HAP-1 (cell line): ENCODE results near the gene SIX1.

Experiments
- DNase-seq, 2 experiments: peaks; one replicate each; pipeline ENCODE4 v3.0.0-alpha.2; 2016 to 2020; ENCODE audit warnings: low spot score in 2 of 2
- H3K27me3 ChIP-seq: fragments of 250-450 bp; sonication (Bioruptor Pico); 2 replicates; pipeline ENCODE4 v1.5.1; 2020; ENCODE audit warnings: low read depth, mild to moderate bottlenecking, moderate library complexity
- H3K36me3 ChIP-seq: fragments of 250-450 bp; sonication (Bioruptor Pico); replicated peaks from 2 replicates; pipeline ENCODE4 v1.5.1; 2020; ENCODE audit warnings: mild to moderate bottlenecking
- H3K4me1 ChIP-seq: fragments of 250-450 bp; sonication (Bioruptor Pico); 2 replicates; pipeline ENCODE4 v1.5.1; 2020; ENCODE audit warnings: mild to moderate bottlenecking
- H3K4me3 ChIP-seq: fragments of 250-450 bp; sonication (Bioruptor Pico); 2 replicates; pipeline ENCODE4 v1.5.1; 2020; ENCODE audit warnings: mild to moderate bottlenecking, moderate library complexity
- H3K9me3 ChIP-seq: fragments of 250-450 bp; sonication (Bioruptor Pico); 2 replicates; pipeline ENCODE4 v1.5.1; 2020; ENCODE audit warnings: mild to moderate bottlenecking, moderate library complexity
- in situ Hi-C: fragments of 300-500 bp; cut with MboI; formaldehyde crosslinking; loops from 3 replicates; pipeline ENCODE4 v1.14.3; 2020; ENCODE audit warnings: low sequenced_read_pairs, inconsistent platforms, mixed read lengths

SIX1 gene

DNA sequence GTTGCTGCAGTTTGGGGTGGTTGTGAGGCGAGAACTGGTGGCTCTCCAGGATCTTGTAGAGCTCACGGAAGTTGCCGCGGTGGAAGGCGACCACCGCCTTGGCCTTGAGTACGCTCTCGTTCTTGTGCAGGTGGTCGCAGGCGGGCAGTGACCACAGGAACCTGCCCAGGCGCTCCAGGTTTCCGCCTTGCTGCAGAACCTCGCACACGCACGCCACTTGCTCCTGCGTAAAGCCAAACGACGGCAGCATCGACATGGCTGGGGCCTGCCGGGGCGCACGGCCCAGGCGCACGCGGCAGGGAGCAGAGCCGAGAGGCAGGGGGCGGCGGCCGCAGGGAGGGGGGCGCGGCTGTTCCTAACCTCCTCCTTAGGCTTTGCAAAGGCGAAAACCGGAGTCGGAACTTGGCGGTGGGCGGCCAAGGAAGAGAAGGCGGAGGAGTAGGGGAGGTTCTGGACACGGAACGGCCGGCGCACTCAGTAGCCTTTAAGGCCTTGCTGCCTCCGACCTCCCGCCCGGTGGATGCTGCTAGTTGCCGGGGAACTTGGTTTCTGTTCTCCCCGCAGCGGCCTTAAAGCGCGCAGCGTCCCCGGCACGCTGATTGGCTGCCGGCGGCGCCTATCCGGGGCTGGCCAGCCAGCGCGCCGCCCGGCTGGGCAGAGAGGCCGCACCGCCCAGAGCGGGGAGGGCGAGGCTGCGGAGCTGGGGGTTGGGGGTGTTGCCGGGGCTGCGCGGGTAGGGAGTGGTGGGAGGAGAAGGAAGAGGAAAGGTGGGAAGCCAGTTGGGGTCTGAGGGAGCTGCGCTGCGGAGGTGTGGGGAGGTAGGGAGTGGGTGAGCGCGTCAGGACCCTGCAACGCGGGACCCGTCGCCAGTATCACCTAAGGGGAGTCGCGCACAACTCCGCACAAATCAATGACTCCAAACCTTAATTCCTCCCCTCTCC, at the start of gene SIX1:
Gene SIX1, minus strand, starts transcription at position 544 of the 941 bp plus-strand sequence. Its CDS starts 288 bp downstream, at position 256.
- in situ Hi-C loops, result loop anchor here (25.0 kb wide), 1 partner anchor 338 kb away; the partner anchor contains the start of genes SLC38A6 and TRMT5
- DNase-seq, result peak; percentile 86 to 89
- Histone ChIP-seq H3K9me3 (no peaks in the 10 kb centered on the region), H3K4me1 (peaks cover 17% of the 10 kb centered on the region), H3K27me3 (no peaks in the 10 kb centered on the region), H3K36me3 (peaks cover 3% of the 10 kb centered on the region), H3K4me3 (peak within 1 kb of the TSS; percentile 54)

DNA sequence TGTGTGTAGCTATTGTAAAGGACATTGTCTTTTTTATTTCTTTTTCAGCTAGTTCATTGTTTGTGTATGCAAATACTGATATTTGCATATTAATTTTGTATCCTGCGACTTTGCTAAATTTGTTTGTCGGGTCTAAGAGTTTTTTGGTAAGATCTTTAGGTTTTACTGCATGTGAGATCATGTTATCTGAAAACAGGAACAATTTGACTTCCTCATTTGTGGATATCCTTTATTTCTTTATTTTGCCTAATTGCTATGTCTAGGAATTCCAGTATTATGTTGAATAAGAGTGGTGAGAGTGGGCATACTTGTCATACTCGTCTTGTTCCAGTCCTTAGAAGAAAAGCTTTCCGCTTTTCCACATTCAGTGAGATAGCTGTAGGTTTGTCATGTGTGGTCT, 46.0 kb upstream of the SIX1 start:
- in situ Hi-C loops, result no loop called here
- no peaks in the 10 kb centered on the region; the same call in 1 of the 2 replicates for H3K9me3 ChIP-seq
- H3K4me3 ChIP-seq, result no peak overlapping the region
- no peaks in the 10 kb centered on the region for H3K4me1 ChIP-seq
- H3K27me3 ChIP-seq, result peaks cover 8% of the 10 kb centered on the region
- H3K36me3 ChIP-seq, result no peaks in the 10 kb centered on the region
- no peak for DNase-seq

DNA sequence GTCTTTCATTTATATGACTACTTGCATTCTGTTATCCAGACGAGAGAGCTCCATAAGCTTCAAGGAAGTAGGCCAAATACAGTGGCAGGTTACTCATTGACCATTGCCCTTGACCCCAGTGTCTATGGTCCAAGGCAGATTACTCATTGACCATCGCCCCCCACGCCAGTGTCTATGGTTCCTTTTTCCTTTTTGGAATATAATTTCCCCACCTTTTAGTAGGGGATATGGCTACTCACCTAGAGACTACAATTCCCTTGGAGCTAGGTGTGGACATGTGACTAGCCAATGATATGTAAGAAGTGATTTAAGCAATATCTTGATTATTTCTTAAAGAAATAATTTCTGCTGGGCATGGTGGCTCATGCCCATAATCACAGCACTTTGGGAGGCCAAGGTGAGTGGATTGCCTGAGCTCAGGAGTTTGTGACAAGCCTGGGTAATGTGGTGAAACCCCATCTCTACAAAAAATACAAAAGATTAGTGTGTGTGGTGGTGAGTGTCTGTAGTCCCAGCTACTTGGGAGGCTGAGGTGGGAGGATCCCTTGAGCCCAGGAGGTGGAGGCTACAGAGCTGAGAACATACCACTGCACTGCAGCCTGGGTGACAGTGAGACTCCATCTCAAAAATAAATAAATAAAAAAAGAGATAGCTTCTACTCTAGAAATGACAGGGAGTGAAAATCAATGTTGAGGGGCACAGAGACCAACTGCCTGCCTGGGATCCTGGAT, 42.3 kb upstream of the SIX1 start:
- in situ Hi-C loops, result no loop called here

DNA sequence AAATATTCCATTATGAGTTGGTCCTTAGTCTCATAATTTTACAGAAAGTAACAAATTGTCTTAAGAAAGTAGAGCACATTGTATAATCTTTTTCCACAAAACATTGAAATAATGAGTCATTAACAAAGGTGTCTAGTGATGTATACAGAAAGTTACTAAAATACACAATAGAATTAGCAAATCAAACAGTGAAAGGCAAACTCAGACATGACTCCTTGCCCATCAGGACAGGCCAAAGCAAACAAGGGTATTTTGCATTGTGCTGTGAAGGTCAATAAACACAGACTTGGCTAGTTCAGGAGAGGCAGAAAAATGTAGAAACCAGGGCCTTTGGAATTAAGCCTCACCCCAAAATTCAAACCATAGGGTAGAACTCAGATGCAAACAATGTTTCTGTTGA, 37.6 kb upstream of the SIX1 start:
- Histone ChIP-seq H3K9me3 (no peaks in the 10 kb centered on the region), H3K36me3 (no peaks in the 10 kb centered on the region), H3K4me1 (no peaks in the 10 kb centered on the region; the same call in 1 of the 2 replicates), H3K4me3 (no peak overlapping the region), H3K27me3 (no peaks in the 10 kb centered on the region; the same call in 1 of the 2 replicates)
- DNase-seq, result no peak
- in situ Hi-C loops, result no loop called here

More for the DNA sequence above, 42.3 kb upstream of the SIX1 start:
- Histone ChIP-seq H3K27me3 (peaks cover 8% of the 10 kb centered on the region), H3K4me1 (no peaks in the 10 kb centered on the region; the same call in 1 of the 2 replicates), H3K4me3 (no peak overlapping the region), H3K36me3 (no peaks in the 10 kb centered on the region), H3K9me3 (no peaks in the 10 kb centered on the region)
- DNase-seq, result no peak

DNA sequence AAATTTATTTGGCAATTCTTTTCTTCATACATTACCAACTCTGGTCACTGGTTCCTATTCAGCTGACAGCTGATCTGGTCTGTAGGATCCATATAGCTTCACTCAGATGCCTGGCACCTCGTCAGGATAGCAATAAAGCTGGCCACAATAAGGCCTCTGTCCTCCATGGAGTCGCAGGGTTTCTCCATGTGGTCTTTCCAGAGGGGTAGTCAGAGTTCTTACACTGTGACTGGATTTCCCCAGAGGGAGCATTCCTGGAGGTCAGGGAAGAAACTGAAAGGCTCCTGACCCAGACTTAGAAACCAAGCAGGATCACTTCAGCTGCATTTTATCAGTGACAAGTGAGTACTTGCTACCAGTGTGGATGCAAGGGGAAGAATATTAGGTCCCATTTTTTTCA, 34.9 kb upstream of the SIX1 start:
- H3K36me3 ChIP-seq, result no peaks in the 10 kb centered on the region
- DNase-seq, result no peak
- H3K4me3 ChIP-seq, result no peak overlapping the region
- H3K9me3 ChIP-seq, result no peaks in the 10 kb centered on the region; the same call in 1 of the 2 replicates
- in situ Hi-C loops, result no loop called here
- peaks cover 7% of the 10 kb centered on the region for H3K4me1 ChIP-seq
- H3K27me3 ChIP-seq, result peaks cover 13% of the 10 kb centered on the region

DNA sequence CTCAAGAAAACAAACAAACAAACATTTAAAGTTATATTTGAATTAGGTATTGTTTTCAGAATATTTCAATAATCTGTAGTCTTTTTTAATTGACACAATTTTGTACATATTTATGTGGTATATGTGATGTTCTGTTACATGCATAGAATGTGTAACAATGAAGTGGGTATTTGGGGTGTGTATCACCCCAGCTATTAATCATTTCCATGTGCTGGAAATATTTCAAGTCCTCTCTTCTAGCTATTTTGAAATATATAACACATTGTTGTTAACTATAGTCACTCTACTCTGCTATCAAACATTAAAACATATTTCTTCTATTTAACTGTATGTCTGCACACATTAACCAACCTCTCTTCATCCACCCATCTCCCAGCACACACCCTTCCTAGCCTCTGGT, 32.0 kb upstream of the SIX1 start:
- Histone ChIP-seq H3K9me3 (no peaks in the 10 kb centered on the region; the same call in 1 of the 2 replicates), H3K27me3 (peaks cover 25% of the 10 kb centered on the region), H3K4me1 (peaks cover 10% of the 10 kb centered on the region), H3K36me3 (no peaks in the 10 kb centered on the region), H3K4me3 (no peak overlapping the region)
- no peak for DNase-seq
- in situ Hi-C loops, result no loop called here

DNA sequence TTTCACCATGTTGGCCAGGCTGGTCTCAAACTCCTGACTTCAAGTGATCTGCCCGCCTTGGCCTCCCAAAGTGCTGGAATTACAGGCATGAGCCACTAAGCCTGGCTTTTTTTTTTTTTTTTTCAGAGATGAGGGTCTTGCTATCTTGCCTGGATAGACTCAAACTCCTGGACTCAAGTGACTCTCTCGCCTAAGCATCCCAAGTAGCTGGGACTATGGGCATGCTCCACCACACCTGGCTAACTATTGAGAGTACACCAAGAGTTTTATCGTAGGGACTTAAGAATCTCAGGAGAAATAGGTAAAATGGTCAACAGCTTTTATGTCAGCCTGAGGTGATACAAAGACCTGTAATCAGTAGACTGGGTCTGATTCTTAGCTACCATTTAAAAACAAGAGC, 31.2 kb upstream of the SIX1 start:
- no peak for DNase-seq
- H3K4me3 ChIP-seq, result no peak overlapping the region
- no peaks in the 10 kb centered on the region; the same call in 1 of the 2 replicates for H3K9me3 ChIP-seq
- H3K27me3 ChIP-seq, result peaks cover 25% of the 10 kb centered on the region
- peaks cover 10% of the 10 kb centered on the region for H3K4me1 ChIP-seq
- in situ Hi-C loops, result no loop called here
- no peaks in the 10 kb centered on the region for H3K36me3 ChIP-seq

DNA sequence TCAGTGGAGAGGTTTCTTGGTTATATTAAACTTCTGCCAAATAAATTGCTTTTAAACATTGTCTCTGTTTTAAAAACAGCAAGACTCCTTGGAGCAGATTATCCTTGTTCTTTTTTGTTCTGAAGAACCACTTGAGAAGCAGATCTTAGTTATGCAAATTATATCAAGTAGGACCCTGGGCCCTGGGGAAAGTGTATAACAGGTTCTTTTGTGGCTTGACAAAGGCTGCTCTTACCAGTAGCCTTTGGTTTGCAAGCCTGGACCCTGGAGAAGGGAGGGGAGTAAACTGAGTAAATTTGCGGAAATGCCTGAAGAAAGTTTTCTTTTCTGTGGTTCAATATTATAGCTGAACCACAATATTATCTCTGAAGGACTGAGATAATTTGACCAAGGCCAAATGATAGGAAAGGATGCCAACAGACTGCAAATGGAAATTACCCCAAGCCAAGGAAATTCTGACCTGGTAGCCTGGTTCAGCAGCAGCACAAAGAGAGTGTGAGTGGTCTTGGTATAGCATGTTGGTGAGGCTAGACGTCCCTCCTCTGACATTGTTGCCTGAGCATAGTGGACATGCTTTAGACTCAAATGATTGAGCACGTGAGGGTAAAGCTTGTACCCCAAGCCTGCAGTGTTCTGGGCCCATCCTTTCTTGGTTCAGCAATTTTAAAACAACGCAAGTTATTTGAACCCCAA, 30.4 kb upstream of the SIX1 start:
- Histone ChIP-seq H3K4me1 (peaks cover 10% of the 10 kb centered on the region), H3K27me3 (peaks cover 25% of the 10 kb centered on the region), H3K9me3 (no peaks in the 10 kb centered on the region; the same call in 1 of the 2 replicates), H3K36me3 (no peaks in the 10 kb centered on the region), H3K4me3 (no peak overlapping the region)
- peak; percentile 72 to 97 for DNase-seq
- in situ Hi-C loops, result no loop called here

DNA sequence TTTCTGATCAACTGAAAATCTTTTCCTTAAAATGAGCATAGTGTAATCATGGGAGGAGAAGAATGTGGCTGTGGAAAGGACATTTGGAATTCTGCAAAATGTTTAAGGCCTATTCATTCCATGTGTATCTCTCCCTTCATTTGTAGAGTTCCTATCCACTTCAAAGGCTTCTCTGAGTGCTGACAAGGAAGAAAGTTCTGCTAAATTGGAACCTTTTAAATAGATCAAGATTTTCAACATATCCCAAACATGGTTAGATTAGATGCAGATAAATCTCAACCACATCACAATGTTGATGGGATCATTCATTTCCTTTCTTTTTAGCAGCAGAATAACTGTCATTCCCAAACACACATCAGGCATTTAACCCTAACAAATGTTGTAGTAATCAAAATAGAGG, 28.4 kb upstream of the SIX1 start:
- in situ Hi-C loops, result no loop called here
- Histone ChIP-seq H3K36me3 (no peaks in the 10 kb centered on the region), H3K4me3 (no peak overlapping the region), H3K4me1 (peaks cover 10% of the 10 kb centered on the region), H3K27me3 (peaks cover 28% of the 10 kb centered on the region), H3K9me3 (no peaks in the 10 kb centered on the region; the same call in 1 of the 2 replicates)
- DNase-seq, result no peak

DNA sequence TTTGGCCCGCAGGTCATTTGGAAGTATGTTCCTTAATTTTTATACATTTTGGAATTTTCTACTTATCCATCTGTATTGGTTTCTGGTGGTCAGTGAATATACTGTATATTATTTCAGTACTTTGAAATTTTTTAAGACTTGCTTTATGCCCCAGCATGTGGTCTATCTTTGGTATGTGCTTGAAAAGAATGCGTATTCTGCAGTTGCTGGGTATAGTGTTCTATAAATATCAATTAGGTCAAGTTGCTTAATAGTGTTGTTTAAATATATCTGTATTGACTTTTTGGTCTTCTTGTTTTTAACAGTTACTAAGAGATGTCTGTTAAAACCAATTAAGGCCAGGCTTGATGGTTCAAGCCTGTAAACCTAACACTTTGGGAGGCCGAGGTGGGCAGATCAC, 21.7 kb upstream of the SIX1 start:
- H3K36me3 ChIP-seq, result no peaks in the 10 kb centered on the region
- no peak overlapping the region for H3K4me3 ChIP-seq
- DNase-seq, result no peak
- no peaks in the 10 kb centered on the region for H3K9me3 ChIP-seq
- H3K4me1 ChIP-seq, result no peaks in the 10 kb centered on the region
- H3K27me3 ChIP-seq, result peaks cover 3% of the 10 kb centered on the region; the same call in 1 of the 2 replicates
- in situ Hi-C loops, result no loop called here

DNA sequence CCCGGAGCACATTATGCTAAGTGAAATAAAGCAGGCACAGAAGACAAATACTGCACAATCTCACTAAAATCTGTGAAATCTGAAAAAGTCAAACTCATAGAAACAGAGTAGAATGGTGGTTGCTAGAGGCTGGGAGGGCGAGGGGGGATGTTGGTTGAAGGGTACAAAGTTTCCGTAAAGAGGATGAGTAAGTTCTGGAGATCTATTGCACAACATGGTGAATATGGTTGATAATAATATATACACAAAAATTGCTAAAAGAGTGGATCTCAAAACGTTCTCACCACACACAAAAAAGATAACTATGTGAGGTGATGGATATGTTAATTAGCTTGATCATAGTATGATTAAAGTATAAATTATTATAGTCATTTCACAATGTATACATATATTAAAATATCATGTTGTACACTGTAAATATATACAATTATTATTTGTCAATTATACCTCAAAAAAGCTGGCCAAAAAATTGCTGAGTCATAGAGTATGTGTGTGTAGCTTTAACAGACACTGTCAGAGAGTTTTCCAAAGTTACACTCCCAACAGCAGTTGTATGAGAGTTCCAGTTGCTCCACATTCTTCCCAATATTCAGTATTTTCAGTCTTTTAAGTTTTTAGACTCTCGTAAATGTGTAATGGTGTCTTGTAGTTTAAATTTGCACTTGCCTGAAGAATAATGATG, 19.3 kb upstream of the SIX1 start:
- no peak for DNase-seq
- Histone ChIP-seq H3K9me3 (no peaks in the 10 kb centered on the region), H3K27me3 (peaks cover 16% of the 10 kb centered on the region), H3K36me3 (no peaks in the 10 kb centered on the region), H3K4me3 (no peak overlapping the region), H3K4me1 (no peaks in the 10 kb centered on the region)
- in situ Hi-C loops, result no loop called here

DNA sequence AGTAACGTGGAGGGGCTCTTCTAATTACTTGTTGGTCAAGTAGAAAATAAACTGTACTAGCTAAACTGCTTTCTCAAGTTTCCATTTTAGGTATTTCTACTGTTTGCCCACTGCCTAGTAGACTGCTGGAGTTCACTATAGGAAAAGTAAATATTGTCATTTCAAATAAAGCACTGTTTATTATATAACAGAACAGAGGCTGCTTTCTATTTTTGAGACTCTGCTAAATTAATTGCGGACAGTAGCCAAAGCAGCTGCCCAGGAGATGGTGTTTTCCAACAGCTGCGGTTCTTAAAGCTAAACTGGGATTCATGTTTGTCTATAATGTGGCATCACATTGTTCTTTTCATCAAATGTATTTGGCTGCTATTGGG, 15.9 kb upstream of the SIX1 start:
- H3K9me3 ChIP-seq, result no peaks in the 10 kb centered on the region
- no peaks in the 10 kb centered on the region for H3K36me3 ChIP-seq
- H3K27me3 ChIP-seq, result peaks cover 16% of the 10 kb centered on the region
- peaks cover 6% of the 10 kb centered on the region; the same call in 1 of the 2 replicates for H3K4me1 ChIP-seq
- in situ Hi-C loops, result no loop called here
- DNase-seq, result no peak
- H3K4me3 ChIP-seq, result no peak overlapping the region

DNA sequence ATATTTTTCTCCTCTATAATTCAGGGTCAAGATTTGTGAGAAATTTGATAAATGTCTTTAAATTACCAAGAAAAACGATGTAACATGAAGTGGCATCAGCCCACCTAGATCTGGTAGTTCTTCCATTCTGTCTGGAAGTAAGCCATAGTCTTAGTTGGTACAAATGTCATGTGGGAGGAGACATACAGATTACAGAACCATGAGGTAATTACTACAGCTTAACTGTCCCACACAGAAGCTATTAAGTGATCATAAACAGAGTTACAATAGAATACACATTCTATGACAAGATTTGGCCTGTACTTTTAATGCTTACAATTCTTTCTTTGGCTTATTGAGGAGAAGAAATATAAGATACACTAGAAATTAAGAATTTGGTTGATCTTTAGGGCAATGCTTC, 13.7 kb upstream of the SIX1 start:
- in situ Hi-C loops, result no loop called here
- DNase-seq, result peak in 1 of 2 experiments; percentile 59
- Histone ChIP-seq H3K36me3 (no peaks in the 10 kb centered on the region), H3K9me3 (no peaks in the 10 kb centered on the region), H3K27me3 (peaks cover 16% of the 10 kb centered on the region), H3K4me1 (peaks cover 18% of the 10 kb centered on the region), H3K4me3 (no peak overlapping the region)
